ENCODE results near the gene HAPLN3.
"Not testable (repeated sequence)": the region's sequence is repeated elsewhere in the genome, so short reads cannot be mapped to it uniquely, and the experiment has no call there.

Gene HAPLN3, protein sequence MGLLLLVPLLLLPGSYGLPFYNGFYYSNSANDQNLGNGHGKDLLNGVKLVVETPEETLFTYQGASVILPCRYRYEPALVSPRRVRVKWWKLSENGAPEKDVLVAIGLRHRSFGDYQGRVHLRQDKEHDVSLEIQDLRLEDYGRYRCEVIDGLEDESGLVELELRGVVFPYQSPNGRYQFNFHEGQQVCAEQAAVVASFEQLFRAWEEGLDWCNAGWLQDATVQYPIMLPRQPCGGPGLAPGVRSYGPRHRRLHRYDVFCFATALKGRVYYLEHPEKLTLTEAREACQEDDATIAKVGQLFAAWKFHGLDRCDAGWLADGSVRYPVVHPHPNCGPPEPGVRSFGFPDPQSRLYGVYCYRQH

DNA sequence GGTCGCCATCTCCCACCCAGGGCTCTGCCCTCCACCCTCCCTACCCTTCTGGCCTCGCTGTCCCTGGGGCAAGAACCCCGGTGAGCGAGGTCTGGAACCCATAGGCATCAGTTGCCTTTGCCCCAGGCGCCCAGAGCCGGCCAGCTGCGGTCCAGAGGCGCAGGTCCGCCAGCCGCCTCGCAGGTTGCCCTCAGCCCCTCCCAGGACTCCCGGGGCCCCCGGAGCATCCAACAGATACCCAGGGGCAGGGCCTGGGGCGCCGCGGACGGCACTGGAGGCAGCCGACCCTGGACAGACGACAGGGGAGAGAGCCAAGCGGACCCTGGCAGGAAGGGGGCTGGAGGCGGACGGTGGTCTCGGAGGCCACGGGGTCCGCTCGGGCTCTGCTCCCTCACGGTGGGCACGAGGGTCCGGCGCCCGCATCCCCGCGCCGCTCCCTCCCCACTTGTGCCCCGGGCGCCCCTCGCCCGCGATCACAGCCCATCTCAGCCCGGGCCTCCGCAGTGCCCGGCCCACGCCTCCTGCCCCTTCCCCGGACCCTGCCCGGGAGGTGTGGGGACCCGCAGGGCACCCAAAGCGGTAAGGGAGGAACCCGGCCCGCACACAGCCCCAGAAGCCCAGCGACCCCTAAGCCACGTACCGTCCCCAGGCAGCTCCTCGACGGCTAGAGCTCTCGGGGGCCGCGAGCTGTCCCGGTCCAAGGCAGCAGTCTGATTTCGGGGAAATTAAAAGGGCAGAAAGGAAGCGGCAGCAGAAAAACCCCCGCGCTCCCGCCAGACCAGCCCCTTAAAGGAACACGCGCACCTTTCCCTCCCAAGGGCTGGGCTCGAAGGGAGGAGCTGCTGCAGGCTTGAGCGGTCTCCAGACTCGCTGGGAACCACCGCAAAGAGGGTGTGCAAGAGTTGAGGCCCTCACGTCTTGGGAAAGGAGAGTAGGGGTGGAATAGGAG, at the start of gene HAPLN3:
HAPLN3 (minus strand) TSS at position 726 of the 949 bp plus-strand sequence. CDS start 8,246 bp downstream, outside the sequence.
- DNase-seq, result no peak

DNA sequence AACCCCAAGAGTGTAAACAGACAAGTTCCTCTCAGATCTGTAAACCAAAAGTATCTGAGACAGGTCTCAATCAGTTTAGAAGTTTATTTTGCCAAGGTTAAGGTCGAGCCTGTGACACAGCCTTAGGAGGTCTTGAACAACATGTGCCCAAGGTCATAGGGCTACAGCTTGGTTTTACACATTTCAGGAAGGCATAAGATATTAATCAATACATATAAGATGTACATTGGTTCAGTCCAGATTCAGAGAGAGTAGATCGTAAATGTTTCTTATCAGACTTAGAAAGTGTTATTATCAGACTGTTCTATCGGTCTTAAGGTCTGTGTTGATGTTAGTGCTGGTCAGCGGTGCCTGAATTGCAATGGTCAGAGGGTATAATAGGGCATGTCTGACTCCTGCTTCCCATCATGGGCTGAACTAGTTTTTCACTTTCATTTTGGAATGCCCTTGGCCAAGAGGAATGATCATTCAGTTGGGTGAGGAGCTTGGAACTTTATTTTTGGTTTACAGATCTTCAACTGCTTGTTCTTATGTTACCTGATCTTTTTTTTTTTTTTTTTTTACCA, 44.8 kb upstream of the HAPLN3 start:
- DNase-seq, result no peak

DNA sequence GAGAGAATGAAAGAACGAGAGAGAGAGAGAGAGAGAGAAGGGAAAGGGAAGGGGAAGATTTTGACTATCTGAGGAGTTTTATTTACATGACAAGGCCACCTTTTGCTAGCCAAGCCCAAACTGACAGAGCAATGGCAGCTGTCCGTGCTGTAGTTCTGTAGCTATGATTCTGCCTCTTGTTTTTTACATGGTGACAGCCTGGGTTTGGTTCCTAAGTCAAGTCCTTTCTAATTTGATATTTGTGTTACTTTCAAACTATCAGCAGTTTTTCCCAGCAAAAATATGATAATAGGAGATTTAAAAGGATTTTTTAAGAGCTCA, 44.1 kb upstream of the HAPLN3 start:
- no peak for DNase-seq

GRCh38 chr15:88938802-88939485, 43.6 kb upstream of the HAPLN3 start:
- no peak for DNase-seq

DNA sequence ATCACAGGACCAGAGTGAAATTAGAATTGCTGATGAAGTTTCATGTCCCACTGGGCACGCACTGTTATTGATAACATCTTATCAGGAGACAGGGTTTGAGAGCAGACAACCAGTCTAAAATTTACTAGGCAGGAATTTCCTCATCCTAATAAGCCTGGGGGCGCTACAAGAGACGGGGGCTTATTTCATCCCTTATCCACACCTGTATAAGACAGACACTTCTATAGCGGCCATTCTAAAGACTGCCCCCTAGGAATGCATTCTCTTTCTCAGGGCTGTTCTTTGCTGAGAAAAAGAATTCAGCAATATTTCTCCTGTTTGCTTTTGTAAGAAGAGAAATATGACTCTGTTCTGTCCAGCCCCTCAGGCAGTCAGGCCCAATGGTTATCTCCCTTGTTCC, 39.1 kb upstream of the HAPLN3 start:
- not testable (repeated sequence) for DNase-seq

GRCh38 chr15:88932875-88933330, 37.6 kb upstream of the HAPLN3 start:
- no peak for DNase-seq

- no peak for DNase-seq
These were observed 37.0 kb upstream of the HAPLN3 start for GRCh38 chr15:88932271-88932874.

DNA sequence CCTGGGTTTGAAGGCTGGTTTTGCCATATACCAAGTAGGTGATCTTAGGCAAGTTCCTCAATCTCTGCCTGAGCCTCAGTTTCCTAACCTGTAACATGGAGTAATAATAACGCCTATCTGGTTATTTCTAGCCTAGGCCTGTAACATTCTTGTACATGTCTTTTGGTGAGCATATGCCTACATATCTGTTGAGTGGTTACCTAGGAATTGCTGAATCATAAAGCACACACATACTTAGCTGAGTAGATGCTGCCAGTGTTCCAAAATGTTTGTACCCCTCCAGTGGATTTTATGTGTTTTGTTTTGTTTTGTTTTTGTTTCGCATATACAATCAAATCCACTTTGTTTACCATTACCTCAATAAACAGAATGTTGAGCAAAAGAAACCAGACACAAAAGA, 35.2 kb upstream of the HAPLN3 start:
- no peak for DNase-seq

- not testable (repeated sequence) for DNase-seq
These were observed 34.2 kb upstream of the HAPLN3 start for GRCh38 chr15:88929358-88930098.

DNA sequence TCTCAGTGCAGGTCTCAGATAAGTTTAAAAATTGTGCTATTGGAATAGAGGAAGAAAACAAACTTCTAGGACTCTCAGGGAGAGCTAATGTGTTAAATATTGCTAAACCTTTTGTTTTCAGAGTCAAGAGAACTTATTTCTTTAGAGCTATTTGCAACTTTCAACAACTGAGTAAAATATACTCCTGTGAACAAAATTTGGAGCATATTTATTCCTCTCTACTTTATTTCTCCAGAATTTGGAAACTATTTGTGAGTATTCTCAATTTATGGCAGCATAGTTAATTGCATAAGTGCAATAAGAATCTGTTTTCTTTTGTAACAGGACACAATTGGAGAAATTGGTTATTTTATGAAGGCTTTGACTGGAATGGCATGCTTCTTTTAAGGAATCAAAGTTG, 32.8 kb upstream of the HAPLN3 start:
- DNase-seq, result not testable (repeated sequence)

GRCh38 chr15:88925648-88926047, 30.3 kb upstream of the HAPLN3 start:
- DNase-seq, result not testable (repeated sequence)

DNA sequence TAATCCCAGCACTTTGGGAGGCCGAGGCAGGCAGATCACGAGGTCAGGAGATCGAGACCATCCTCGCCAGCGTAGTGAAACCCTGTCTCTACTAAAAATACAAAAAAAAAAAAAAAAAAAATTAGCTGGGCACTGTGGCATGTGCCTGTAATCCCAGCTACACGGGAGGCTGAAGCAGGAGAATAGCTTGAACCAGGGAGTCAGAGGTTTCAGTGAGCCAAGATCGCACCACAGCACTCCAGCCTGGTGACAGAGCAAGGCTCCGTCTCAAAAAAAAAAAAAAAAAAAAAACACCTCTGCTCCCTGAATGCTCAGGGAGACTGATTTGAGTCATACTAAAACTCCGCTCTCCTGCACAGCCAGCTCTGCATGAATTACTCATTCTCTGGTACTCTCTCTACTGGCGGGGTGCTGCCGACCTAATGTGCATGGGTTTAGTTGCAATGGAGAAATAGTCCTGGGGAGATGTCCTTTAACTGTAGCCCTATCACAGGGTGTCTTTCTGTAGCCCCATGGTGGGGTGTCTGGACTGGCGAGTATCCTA, 25.6 kb upstream of the HAPLN3 start:
- not testable (repeated sequence) for DNase-seq

DNA sequence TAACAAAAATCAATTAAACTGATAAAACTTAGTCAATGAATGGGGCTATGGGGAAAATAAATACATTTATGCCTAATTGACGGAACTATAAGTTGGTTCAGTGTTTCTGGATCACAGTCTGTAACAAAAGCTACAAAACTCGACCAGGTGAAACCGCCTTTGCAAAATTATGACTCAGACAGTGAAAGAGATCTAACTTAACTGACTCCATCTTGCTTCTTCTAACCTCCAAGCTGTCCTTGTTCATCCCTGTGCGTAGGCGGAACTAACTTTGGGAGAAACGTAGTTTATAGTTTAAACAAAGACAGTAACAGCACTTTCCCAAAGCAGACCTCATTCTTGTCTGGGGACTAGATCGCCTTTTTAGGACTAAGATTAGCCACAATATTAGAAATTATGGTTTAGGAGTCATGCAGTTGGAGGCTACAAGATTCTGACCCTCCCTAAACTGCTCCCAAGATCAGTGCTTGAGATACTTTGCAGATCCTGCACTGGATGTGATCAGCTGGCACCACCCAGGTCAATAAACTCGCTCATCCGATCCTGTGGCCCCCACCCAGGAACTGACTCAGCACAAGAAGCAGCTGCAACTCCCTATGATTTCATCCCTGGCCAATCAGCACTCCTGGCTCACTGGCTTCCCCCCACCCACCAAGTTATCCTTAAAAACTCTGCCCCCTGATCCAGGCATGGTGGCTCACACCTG, 25.0 kb upstream of the HAPLN3 start:
- DNase-seq, result no peak

GRCh38 chr15:88918738-88919137, 23.4 kb upstream of the HAPLN3 start:
- DNase-seq, result no peak

DNA sequence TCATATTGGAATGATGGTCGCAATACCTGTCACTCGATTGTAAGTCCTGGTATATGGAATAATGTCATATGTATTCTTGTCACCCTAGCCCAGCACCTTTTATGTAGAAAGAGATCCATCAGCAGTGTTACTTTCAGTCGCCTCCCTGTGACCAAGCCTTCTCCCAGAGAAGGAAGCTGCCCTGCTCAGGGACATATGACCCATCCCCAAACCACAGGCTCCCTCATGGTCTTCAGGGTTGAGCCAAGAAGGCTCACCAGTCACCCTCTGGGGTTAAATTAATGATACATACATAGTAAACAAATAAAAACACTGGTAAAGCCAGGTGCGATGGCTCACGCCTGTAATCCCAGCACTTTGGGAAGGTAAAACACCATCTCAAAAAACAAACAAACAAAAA, 22.4 kb upstream of the HAPLN3 start:
- no peak for DNase-seq

DNA sequence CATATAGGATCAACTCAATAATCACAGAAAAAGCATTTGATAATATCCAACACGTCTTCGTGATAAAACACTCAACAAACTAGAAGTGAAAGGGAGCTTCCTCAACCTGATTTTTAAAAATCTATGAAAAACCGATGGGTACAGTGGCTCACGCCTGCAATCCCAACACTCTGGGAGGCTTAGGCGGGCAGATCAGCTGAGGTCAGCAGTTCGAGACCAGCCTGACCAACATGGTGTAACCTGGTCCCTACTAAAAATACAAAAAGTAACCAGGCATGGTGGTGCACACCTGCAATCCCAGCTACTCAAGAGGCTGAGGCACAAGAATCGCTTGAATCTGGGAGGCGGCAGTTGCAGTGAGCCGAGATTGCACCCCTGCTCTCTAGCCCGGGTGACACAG, 20.0 kb upstream of the HAPLN3 start:
- no peak for DNase-seq

DNA sequence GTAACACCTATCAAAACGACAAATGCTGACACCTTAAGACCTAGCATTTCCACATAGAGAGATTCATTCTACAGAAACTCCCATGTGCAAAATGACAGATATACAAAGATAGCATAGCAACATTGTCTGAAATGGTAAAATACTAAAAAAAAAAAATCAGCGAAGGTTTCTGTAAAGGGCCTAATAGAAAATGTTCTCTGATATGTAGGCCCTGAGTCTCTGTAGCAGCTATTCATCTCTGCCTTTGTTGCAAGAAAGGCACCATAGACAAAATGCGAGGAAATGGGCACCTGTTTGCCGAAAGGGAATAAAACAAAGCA, 18.5 kb upstream of the HAPLN3 start:
- DNase-seq, result no peak

GRCh38 chr15:88913017-88913849, 17.9 kb upstream of the HAPLN3 start, which contains the start of gene MFGE8:
TSS of gene MFGE8 (minus strand) at chr15:88913379. CDS start at chr15:88913319, 60 bp downstream.
- DNase-seq, result peak; percentile 58

GRCh38 chr15:88912500-88912921, 17.2 kb upstream of the HAPLN3 start:
- DNase-seq, result no peak

- no peak for DNase-seq
These were observed 16.4 kb upstream of the HAPLN3 start for GRCh38 chr15:88911766-88912118.
